Measurements from ENCODE around the gene RTF2. TPM values are rescaled to one million over a fixed set of nuclear protein-coding genes. Genes with fewer than 3 reads are reported as not detected.

The RTF2 gene
- total and polyA plus RNA-seq, 4 donors: 63.8 to 103 (median 85.2) TPM

GRCh38 chr20:56451056-56451765 lies 17.2 kb upstream of the RTF2 start:
- no peak overlapping the region for H3K4me3 ChIP-seq
- no peak for ATAC-seq (ENCODE audit: insufficient read depth, low FRiP score)
- H3K27ac ChIP-seq (ENCODE audit: low read depth in 1 of 2, low read length in 1 of 2): no peak overlapping the region
- H3K36me3 ChIP-seq (ENCODE audit: control insufficient read depth in 4 of 4, insufficient read depth in 4 of 4, low read length in 4 of 4): peaks cover 0 to 44% (median 10%) of the 10 kb centered on the region in 4 donors
- H3K27me3 ChIP-seq (ENCODE audit: control insufficient read depth in 3 of 3, insufficient read depth in 3 of 3, low read length in 2 of 3): no peaks in the 10 kb centered on the region
- no peak for TF ChIP-seq CTCF (IDR thresholded peaks at IDR 0.05; ENCODE audit: control extremely low read depth, extremely low read depth)
- DNase-seq: no peak
- no peaks in the 10 kb centered on the region for H3K4me1 ChIP-seq (ENCODE audit: control insufficient read depth in 5 of 5, insufficient read depth in 5 of 5, low read length in 5 of 5)
- no peaks in the 10 kb centered on the region for H3K9me3 ChIP-seq (ENCODE audit: control insufficient read depth in 4 of 4, insufficient read depth in 3 of 4, low read length in 3 of 4)
- WGBS, 2 donors: 69 to 70% methylated on average over 13 of the region's 13 CpGs
- no peak overlapping the region for H3K9ac ChIP-seq (ENCODE audit: insufficient read depth in 1 of 2, low read length in 2 of 2)

DNA sequence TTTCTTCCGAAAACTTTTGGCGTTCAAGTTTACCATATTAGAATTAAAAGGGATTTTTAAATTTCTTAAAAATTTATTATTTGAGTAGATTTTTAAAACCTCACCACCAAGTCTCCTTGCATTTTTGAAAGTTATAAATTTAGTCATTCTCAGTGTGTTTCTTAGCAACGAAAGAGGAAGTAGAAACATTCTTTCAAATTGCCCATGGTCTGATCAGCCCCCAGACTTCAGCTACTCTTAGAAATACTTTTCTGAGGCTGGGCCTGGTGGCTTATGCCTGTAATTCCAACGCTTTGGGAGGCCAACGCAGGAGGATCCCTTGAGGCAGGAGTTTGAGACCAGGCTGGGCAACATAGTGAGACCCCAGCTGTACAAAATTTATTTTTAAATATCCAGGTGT lies 15.1 kb upstream of the RTF2 start:
- no peak for TF ChIP-seq CTCF (IDR thresholded peaks at IDR 0.05; ENCODE audit: control extremely low read depth, extremely low read depth)
- no peaks in the 10 kb centered on the region for H3K9me3 ChIP-seq (ENCODE audit: control insufficient read depth in 4 of 4, insufficient read depth in 3 of 4, low read length in 3 of 4)
- no peak overlapping the region for H3K27ac ChIP-seq (ENCODE audit: low read depth in 1 of 2, low read length in 1 of 2)
- no peaks in the 10 kb centered on the region for H3K27me3 ChIP-seq (ENCODE audit: control insufficient read depth in 3 of 3, insufficient read depth in 3 of 3, low read length in 2 of 3)
- H3K9ac ChIP-seq (ENCODE audit: insufficient read depth in 1 of 2, low read length in 2 of 2): no peak overlapping the region
- no peak overlapping the region for H3K4me3 ChIP-seq
- H3K36me3 ChIP-seq (ENCODE audit: control insufficient read depth in 4 of 4, insufficient read depth in 4 of 4, low read length in 4 of 4): peaks cover 0 to 36% (median 8%) of the 10 kb centered on the region in 4 donors
- DNase-seq (no peak), ATAC-seq (ENCODE audit: insufficient read depth, low FRiP score) (no peak)
- WGBS, 2 donors: 55 to 67% methylated on average over 5 of the region's 5 CpGs
- H3K4me1 ChIP-seq (ENCODE audit: control insufficient read depth in 5 of 5, insufficient read depth in 5 of 5, low read length in 5 of 5): no peaks in the 10 kb centered on the region

GRCh38 chr20:56454754-56455153 lies 13.7 kb upstream of the RTF2 start:
- Histone ChIP-seq H3K4me3 (no peak overlapping the region), H3K9me3 (ENCODE audit: control insufficient read depth in 4 of 4, insufficient read depth in 3 of 4, low read length in 3 of 4) (no peaks in the 10 kb centered on the region), H3K36me3 (ENCODE audit: control insufficient read depth in 4 of 4, insufficient read depth in 4 of 4, low read length in 4 of 4) (peaks cover 0 to 46% (median 11%) of the 10 kb centered on the region in 4 donors), H3K27ac (ENCODE audit: low read depth in 1 of 2, low read length in 1 of 2) (no peak overlapping the region), H3K9ac (ENCODE audit: insufficient read depth in 1 of 2, low read length in 2 of 2) (no peak overlapping the region), H3K27me3 (ENCODE audit: control insufficient read depth in 3 of 3, insufficient read depth in 3 of 3, low read length in 2 of 3) (no peaks in the 10 kb centered on the region), H3K4me1 (ENCODE audit: control insufficient read depth in 5 of 5, insufficient read depth in 5 of 5, low read length in 5 of 5) (no peaks in the 10 kb centered on the region)
- no peak for TF ChIP-seq CTCF (IDR thresholded peaks at IDR 0.05; ENCODE audit: control extremely low read depth, extremely low read depth)
- ATAC-seq (ENCODE audit: insufficient read depth, low FRiP score) (no peak), DNase-seq (no peak)
- 84 to 92% methylated on average over 7 of the region's 7 CpGs for WGBS, 2 donors
